Natural killer cell (primary cell): ENCODE measurements around the gene PIGK. TPM values are rescaled to one million over a fixed set of nuclear protein-coding genes. Genes with fewer than 3 reads are reported as not detected.

Experiments used
- ATAC-seq, 3 donors: fragments of 150-1000 bp in 2 of 3; fragments of 200-7000 bp in 1 of 3; cut with Tn5 transposase; 1 replicate in 1 of 3; 2 replicates in 2 of 3; pipeline ENCODE4 v1.10.0; 2021; ENCODE audit warnings: mild to moderate bottlenecking in 2 of 3, moderate library complexity in 2 of 3
- DNase-seq, 2 donors: peaks; one replicate each; pipeline versions ENCODE4 v3.0.0 to v3.0.0-alpha.2; 2013 to 2021; ENCODE audit warnings: mixed read lengths in 1 of 2
- H3K27ac ChIP-seq: one replicate; pipeline ENCODE4 v1.5.1; 2013; ENCODE audit warnings: mild to moderate bottlenecking, low read length
- H3K27me3 ChIP-seq: one replicate; pipeline ENCODE4 v1.6.1; 2013; ENCODE audit warnings: low read length; ENCODE audit not compliant: control insufficient read depth, insufficient read depth
- H3K36me3 ChIP-seq: one replicate; pipeline ENCODE4 v1.6.1; 2013; ENCODE audit warnings: low read length; ENCODE audit not compliant: control insufficient read depth, insufficient read depth
- H3K4me1 ChIP-seq: one replicate; pipeline ENCODE4 v1.6.1; 2013; ENCODE audit warnings: low read length; ENCODE audit not compliant: control insufficient read depth, insufficient read depth
- H3K4me3 ChIP-seq: one replicate; pipeline ENCODE4 v1.5.1; 2013; ENCODE audit warnings: low read length
- H3K9me3 ChIP-seq: one replicate; pipeline ENCODE4 v1.6.1; 2013; ENCODE audit warnings: low read length; ENCODE audit not compliant: control insufficient read depth, insufficient read depth
- H3K27ac Mint-ChIP-seq, 2 donors: one replicate each; pipeline ENCODE4 v1.8.0; 2022; ENCODE audit warnings: mild to moderate bottlenecking in 2 of 2, mixed read lengths in 2 of 2, moderate library complexity in 1 of 2
- H3K27me3 Mint-ChIP-seq, 2 donors: one replicate each; pipeline ENCODE4 v1.8.0; 2022; ENCODE audit warnings: low read depth in 2 of 2, mixed read lengths in 2 of 2
- H3K36me3 Mint-ChIP-seq: one replicate; pipeline ENCODE4 v1.8.0; 2022; ENCODE audit warnings: mixed read lengths
- H3K4me1 Mint-ChIP-seq, 2 donors: one replicate each; pipeline ENCODE4 v1.8.0; 2022; ENCODE audit warnings: mixed read lengths in 2 of 2
- H3K4me3 Mint-ChIP-seq: one replicate; pipeline ENCODE4 v1.8.0; 2022; ENCODE audit warnings: mild to moderate bottlenecking, moderate library complexity, mixed read lengths
- H3K9me3 Mint-ChIP-seq, 2 donors: one replicate each; pipeline ENCODE4 v1.8.0; 2022; ENCODE audit warnings: mixed read lengths in 2 of 2
- whole genome bisulfite sequencing: methylation state at CpG from one replicate; pipeline ENCODE4 v1.1.7; 2013; ENCODE audit warnings: missing lambda C conversion rate; ENCODE audit not compliant: insufficient coverage; 5-methylcytosine and 5-hydroxymethylcytosine counted together
- intact Hi-C: fragments of 100-400 bp; cut with micrococcal nuclease; formaldehyde crosslinking; loops from one replicate; pipeline ENCODE4 v1.14.2; 2022
- total RNA-seq, 4 donors: library from RNA; stranded (reverse); fragments of 120-200 nt in 1 of 4; gene quantifications; one replicate each; pipeline versions ENCODE4 v1.2.3 to v1.2.4, GENCODE V29; 2013 to 2022
- TF ChIP-seq, protein P1 (sequence below): fragments of 200-600 bp; IDR thresholded peaks from one replicate; pipeline ENCODE4 v1.8.0; 2022; ENCODE audit warnings: antibody characterized with exemption

The PIGK gene
- total RNA-seq, 3 donors from 2014 or later (not counting 1 experiment from before 2014, with no cell fraction given) = 25.4 to 29.9 (median 27.8) TPM

DNA sequence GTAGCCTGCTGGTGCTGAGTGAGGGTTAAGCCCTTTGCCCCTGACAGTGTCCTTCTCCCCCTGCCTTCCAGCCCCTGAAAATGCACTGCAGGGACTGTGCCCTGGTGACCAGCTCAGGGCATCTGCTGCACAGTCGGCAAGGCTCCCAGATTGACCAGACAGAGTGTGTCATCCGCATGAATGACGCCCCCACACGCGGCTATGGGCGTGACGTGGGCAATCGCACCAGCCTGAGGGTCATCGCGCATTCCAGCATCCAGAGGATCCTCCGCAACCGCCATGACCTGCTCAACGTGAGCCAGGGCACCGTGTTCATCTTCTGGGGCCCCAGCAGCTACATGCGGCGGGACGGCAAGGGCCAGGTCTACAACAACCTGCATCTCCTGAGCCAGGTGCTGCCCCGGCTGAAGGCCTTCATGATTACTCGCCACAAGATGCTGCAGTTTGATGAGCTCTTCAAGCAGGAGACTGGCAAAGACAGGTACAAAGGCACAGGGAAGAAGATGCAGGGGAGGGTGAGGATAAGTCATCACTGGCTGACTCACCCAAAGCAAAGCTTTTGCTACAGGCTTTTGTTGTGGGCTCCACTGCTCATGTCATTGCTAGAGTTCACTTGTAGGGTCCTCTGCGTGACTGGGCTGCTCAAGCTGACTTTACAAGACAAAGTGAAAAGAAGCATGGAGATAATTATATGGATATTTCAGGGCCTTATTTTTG lies 174.9 kb downstream of the PIGK start:
- no peak overlapping the region for H3K27ac ChIP-seq
- no peak overlapping the region for H3K4me3 ChIP-seq
- H3K4me3 Mint-ChIP-seq = no peak overlapping the region
- peaks cover 9 to 10% of the 10 kb centered on the region in 2 donors for H3K27me3 Mint-ChIP-seq
- 89% methylated on average over 20 of the region's 20 CpGs for WGBS
- TF ChIP-seq, protein P1, sequence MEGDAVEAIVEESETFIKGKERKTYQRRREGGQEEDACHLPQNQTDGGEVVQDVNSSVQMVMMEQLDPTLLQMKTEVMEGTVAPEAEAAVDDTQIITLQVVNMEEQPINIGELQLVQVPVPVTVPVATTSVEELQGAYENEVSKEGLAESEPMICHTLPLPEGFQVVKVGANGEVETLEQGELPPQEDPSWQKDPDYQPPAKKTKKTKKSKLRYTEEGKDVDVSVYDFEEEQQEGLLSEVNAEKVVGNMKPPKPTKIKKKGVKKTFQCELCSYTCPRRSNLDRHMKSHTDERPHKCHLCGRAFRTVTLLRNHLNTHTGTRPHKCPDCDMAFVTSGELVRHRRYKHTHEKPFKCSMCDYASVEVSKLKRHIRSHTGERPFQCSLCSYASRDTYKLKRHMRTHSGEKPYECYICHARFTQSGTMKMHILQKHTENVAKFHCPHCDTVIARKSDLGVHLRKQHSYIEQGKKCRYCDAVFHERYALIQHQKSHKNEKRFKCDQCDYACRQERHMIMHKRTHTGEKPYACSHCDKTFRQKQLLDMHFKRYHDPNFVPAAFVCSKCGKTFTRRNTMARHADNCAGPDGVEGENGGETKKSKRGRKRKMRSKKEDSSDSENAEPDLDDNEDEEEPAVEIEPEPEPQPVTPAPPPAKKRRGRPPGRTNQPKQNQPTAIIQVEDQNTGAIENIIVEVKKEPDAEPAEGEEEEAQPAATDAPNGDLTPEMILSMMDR = no peak
- H3K4me1 Mint-ChIP-seq = peaks cover 11 to 16% of the 10 kb centered on the region in 2 donors
- H3K9me3 Mint-ChIP-seq = no peaks in the 10 kb centered on the region
- no peaks in the 10 kb centered on the region for H3K36me3 ChIP-seq
- peaks cover 6% of the 10 kb centered on the region for H3K4me1 ChIP-seq
- DNase-seq (no peak), ATAC-seq (no peak)
- no peaks in the 10 kb centered on the region for H3K36me3 Mint-ChIP-seq
- no peaks in the 10 kb centered on the region for H3K9me3 ChIP-seq
- H3K27ac Mint-ChIP-seq = no peak overlapping the region
- intact Hi-C loops = no loop called here
- H3K27me3 ChIP-seq = no peaks in the 10 kb centered on the region

DNA sequence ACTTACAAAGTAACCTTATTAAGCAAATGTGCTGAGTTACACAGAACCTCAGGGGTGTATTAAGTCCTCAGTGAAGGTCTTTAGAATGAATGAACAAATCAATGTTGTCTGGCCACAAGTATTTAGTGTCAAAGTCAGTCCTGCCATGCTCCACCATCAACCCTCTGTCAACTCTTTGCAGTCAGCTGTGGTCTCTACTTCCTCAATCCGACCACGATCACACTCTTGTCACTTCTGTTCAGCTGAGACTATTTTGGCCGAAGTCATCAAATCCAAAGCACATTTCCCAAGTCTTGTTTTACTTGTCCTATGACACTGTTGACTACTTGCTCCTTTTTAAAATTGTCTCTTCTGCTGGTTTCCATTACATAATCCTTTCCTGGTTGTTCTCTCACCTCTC lies 178.4 kb downstream of the PIGK start:
- Histone ChIP-seq H3K36me3 (no peaks in the 10 kb centered on the region), H3K4me3 (no peak overlapping the region), H3K27me3 (no peaks in the 10 kb centered on the region), H3K27ac (no peak overlapping the region), H3K4me1 (no peaks in the 10 kb centered on the region), H3K9me3 (no peaks in the 10 kb centered on the region)
- ATAC-seq (no peak), DNase-seq (no peak)
- no peak overlapping the region for H3K4me3 Mint-ChIP-seq
- intact Hi-C loops = no loop called here
- no peaks in the 10 kb centered on the region for H3K4me1 Mint-ChIP-seq
- peaks cover 10 to 15% of the 10 kb centered on the region in 2 donors for H3K27me3 Mint-ChIP-seq
- no peak overlapping the region for H3K27ac Mint-ChIP-seq
- 6% methylated on average over 3 of the region's 3 CpGs for WGBS
- TF ChIP-seq, protein P1 = no peak
- no peaks in the 10 kb centered on the region for H3K36me3 Mint-ChIP-seq
- H3K9me3 Mint-ChIP-seq = peaks cover 5 to 7% of the 10 kb centered on the region in 2 donors

DNA sequence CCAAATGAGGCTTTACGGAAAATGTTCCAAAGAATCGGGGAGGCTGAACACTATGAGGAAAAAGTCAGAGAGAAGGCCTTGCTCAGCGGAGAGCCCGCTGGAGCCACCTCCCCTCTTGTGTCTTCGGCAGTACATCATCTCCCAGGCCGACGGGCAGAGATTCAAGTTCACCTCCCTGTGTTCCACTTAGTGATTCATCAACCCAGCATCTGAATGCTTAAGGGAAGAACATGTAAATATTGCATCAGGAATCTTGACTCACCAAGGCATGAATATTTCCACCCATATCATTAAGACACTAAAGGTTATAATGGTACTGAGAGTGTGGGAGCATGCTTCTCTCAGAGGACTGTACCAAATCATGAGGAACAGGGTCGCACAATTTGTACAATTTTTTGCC lies 179.5 kb downstream of the PIGK start:
- Histone ChIP-seq H3K9me3 (no peaks in the 10 kb centered on the region), H3K27me3 (no peaks in the 10 kb centered on the region), H3K36me3 (no peaks in the 10 kb centered on the region), H3K4me1 (no peaks in the 10 kb centered on the region), H3K27ac (no peak overlapping the region), H3K4me3 (no peak overlapping the region)
- 87% methylated on average over 8 of the region's 8 CpGs for WGBS
- H3K4me1 Mint-ChIP-seq = no peaks in the 10 kb centered on the region
- TF ChIP-seq, protein P1 = no peak
- DNase-seq = no peak
- no peak overlapping the region for H3K27ac Mint-ChIP-seq
- H3K4me3 Mint-ChIP-seq = no peak overlapping the region
- no peaks in the 10 kb centered on the region for H3K36me3 Mint-ChIP-seq
- H3K27me3 Mint-ChIP-seq = peaks cover under 1 to 15% of the 10 kb centered on the region in 2 donors
- H3K9me3 Mint-ChIP-seq = peaks cover 5 to 7% of the 10 kb centered on the region in 2 donors
- intact Hi-C loops = no loop called here
- ATAC-seq = no peak

DNA sequence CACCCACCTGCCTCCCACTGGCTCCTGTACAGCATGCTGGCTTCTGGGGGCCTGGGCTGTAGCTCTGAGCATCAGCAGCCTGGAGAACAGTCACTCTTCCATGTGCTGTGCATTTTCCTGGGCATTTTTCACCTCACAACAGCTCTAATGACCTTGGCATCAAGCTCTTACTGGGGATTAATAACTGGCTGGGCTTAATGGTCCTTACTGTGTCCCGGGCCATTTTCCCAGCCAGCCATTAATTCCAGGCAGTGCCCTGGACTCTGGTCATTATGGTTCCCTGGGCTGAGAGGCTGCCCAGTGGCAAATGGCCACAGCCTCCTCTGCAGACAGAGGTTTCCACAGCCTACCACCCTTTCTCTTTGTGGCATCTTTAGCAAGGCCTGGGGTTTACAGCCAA lies 180.1 kb downstream of the PIGK start:
- no peak overlapping the region for H3K27ac ChIP-seq
- no peak overlapping the region for H3K4me3 Mint-ChIP-seq
- 100% methylated on average over 1 of the region's 1 CpG for WGBS

More for the DNA sequence above, 180.1 kb downstream of the PIGK start:
- H3K36me3 ChIP-seq = no peaks in the 10 kb centered on the region
- ATAC-seq (no peak), DNase-seq (no peak)
- H3K4me1 ChIP-seq = no peaks in the 10 kb centered on the region
- no peak overlapping the region for H3K4me3 ChIP-seq
- H3K4me1 Mint-ChIP-seq = no peaks in the 10 kb centered on the region
- H3K9me3 ChIP-seq = no peaks in the 10 kb centered on the region
- H3K36me3 Mint-ChIP-seq = no peaks in the 10 kb centered on the region
- peaks cover 0 to 15% of the 10 kb centered on the region in 2 donors for H3K27me3 Mint-ChIP-seq
- H3K27ac Mint-ChIP-seq = no peak overlapping the region
- H3K27me3 ChIP-seq = no peaks in the 10 kb centered on the region
- peaks cover 5 to 7% of the 10 kb centered on the region in 2 donors for H3K9me3 Mint-ChIP-seq
- TF ChIP-seq, protein P1 = no peak
- intact Hi-C loops = no loop called here
